NCI-H1694 (cell line): Measurements from ENCODE around the gene CHD9.

Experiments used
- DNase-seq: peaks from one replicate; lab custom pipeline; 2025; lab: John Stamatoyannopoulos, UW

CHD9 gene

GRCh38 chr16:53372992-53373871 is 318.4 kb downstream of the CHD9 start:
- DNase-seq = no peak

DNA sequence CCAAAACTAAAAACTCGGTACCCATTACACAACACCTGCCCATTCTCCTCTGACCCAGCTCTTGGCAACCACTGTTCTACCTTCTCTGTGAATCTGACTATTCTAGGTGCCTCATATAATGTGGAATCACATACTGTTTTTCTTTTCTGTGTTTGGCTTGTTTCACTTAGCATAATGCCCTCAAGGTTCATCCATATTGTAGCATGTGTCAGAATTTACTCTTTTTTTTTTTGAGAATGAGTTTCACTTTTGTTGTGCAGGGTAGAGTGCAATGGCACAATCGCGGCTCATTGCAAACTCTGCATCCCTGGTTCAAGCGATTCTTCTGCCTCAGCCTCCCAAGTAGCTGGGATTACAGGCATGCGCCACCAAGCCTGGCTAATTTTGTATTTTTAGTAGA is 320.0 kb downstream of the CHD9 start:
- no peak for DNase-seq

DNA sequence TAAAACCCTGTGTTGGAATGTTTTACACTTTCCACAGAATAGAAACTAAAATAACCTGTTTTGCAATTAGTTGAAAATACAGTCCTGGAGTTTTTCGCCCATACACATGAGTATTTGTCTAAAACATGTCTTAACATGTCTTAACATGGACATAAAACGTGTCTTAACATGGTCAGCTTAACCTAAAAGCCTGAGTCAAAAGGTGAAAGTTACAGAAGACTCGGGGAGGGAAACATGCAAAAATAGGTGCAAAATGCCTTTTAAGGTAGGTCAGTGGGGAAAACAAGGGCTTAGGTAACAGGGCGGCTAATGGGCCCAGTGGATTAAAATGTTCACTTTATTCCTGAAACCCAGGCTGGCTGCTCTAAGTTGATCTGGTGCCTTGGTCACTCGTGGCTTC is 323.3 kb downstream of the CHD9 start:
- no peak for DNase-seq
